ENCODE measurements around the gene MIEN1. TPM values are rescaled to one million over a fixed set of nuclear protein-coding genes. Genes with fewer than 3 reads are reported as not detected.

Gene MIEN1
- total and polyA plus RNA-seq, 2 of the 13 experiments (the other 11 are each of a cell fraction or from before 2014, with no cell fraction given), result 40.6 to 56.6 TPM

GRCh38 chr17:39709319-39709997, 20.9 kb downstream of the MIEN1 start:
- Histone ChIP-seq H3K4me1 (ENCODE audit: insufficient read depth, low read length) (peaks cover 15% of the 10 kb centered on the region), H3K27ac (ENCODE audit: extremely low read length, insufficient read depth, low read length) (no peak overlapping the region), H4K20me1 (ENCODE audit: insufficient read depth, low read length) (peaks cover 8% of the 10 kb centered on the region; the same call in 1 of the 2 replicates), H3K27me3 (ENCODE audit: control insufficient read depth in 1 of 2, insufficient read depth in 2 of 2, low read length in 2 of 2) (no peaks in the 10 kb centered on the region), H3K4me3 (replicated peaks in 1 of 3; ENCODE audit: insufficient read depth in 1 of 3, low read depth in 2 of 3, low read length in 3 of 3) (no peak overlapping the region), H3K36me3 (replicated peaks in 1 of 2; ENCODE audit: control insufficient read depth in 1 of 2, insufficient read depth in 2 of 2, low read length in 2 of 2) (peaks cover 45 to 77% of the 10 kb centered on the region in 2 experiments), H2AFZ (ENCODE audit: low read length) (no peak overlapping the region), H3K9ac (ENCODE audit: insufficient read depth, low read depth, low read length) (no peak overlapping the region), H3K79me2 (ENCODE audit: insufficient read depth, low read length) (peaks cover 11% of the 10 kb centered on the region), H3K4me2 (ENCODE audit: low read depth, low read length) (no peak overlapping the region), H3K9me3 (ENCODE audit: low read length) (no peaks in the 10 kb centered on the region)
- 97% methylated on average over 13 of the region's 14 CpGs for WGBS (ENCODE audit: low lambda C conversion rate)
- no peak for ATAC-seq
- POLR2A ChIA-PET, result no interaction called here
- CTCF ChIA-PET (ENCODE audit: low intra/inter-chr PET ratio, low total read pairs), result no interaction called here
- DNase-seq (ENCODE audit: low spot score), result no peak
- BruUV-seq (replicated peaks), result no TSS peak
- FAIRE-seq, result no peak
- in situ Hi-C loops (cut with HindIII; ENCODE audit: extremely low pct_ligation_motif_present, low pct_unique_long_range_greater_than_20kb) (no loop called here), intact Hi-C loops (cut with micrococcal nuclease; ENCODE audit: unreplicated experiment) (no loop called here)
- TF ChIP-seq MED1 (CRISPR knock-in tag; IDR thresholded peaks at IDR 0.05), result no peak
- TF ChIP-seq ZNF75D (CRISPR knock-in tag; IDR thresholded peaks at IDR 0.05; ENCODE audit: borderline replicate concordance), result no peak
- TF ChIP-seq, protein P1, sequence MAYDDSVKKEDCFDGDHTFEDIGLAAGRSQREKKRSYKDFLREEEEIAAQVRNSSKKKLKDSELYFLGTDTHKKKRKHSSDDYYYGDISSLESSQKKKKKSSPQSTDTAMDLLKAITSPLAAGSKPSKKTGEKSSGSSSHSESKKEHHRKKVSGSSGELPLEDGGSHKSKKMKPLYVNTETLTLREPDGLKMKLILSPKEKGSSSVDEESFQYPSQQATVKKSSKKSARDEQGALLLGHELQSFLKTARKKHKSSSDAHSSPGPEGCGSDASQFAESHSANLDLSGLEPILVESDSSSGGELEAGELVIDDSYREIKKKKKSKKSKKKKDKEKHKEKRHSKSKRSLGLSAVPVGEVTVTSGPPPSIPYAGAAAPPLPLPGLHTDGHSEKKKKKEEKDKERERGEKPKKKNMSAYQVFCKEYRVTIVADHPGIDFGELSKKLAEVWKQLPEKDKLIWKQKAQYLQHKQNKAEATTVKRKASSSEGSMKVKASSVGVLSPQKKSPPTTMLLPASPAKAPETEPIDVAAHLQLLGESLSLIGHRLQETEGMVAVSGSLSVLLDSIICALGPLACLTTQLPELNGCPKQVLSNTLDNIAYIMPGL (CRISPR knock-in tag; IDR thresholded peaks at IDR 0.05; ENCODE audit: borderline replicate concordance in 1 of 2, low read depth in 1 of 2), result no peak
- no peak for TF ChIP-seq RXRB (CRISPR knock-in tag; IDR thresholded peaks at IDR 0.05; ENCODE audit: borderline replicate concordance)
- TF ChIP-seq, protein P2, sequence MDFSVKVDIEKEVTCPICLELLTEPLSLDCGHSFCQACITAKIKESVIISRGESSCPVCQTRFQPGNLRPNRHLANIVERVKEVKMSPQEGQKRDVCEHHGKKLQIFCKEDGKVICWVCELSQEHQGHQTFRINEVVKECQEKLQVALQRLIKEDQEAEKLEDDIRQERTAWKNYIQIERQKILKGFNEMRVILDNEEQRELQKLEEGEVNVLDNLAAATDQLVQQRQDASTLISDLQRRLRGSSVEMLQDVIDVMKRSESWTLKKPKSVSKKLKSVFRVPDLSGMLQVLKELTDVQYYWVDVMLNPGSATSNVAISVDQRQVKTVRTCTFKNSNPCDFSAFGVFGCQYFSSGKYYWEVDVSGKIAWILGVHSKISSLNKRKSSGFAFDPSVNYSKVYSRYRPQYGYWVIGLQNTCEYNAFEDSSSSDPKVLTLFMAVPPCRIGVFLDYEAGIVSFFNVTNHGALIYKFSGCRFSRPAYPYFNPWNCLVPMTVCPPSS (IDR thresholded peaks at IDR 0.05), result no peak
- no peak for TF ChIP-seq KDM4B (CRISPR knock-in tag; IDR thresholded peaks at IDR 0.05)
- no peak for TF ChIP-seq LCORL (IDR thresholded peaks at IDR 0.05)
- no peak for TF ChIP-seq LCORL (CRISPR knock-in tag; IDR thresholded peaks at IDR 0.05)
- TF ChIP-seq ZMYM3 (CRISPR knock-in tag; IDR thresholded peaks at IDR 0.05), result no peak
- TF ChIP-seq REPIN1 (CRISPR knock-in tag; IDR thresholded peaks at IDR 0.05; ENCODE audit: borderline replicate concordance, low read depth), result no peak
- TF ChIP-seq, protein P3, sequence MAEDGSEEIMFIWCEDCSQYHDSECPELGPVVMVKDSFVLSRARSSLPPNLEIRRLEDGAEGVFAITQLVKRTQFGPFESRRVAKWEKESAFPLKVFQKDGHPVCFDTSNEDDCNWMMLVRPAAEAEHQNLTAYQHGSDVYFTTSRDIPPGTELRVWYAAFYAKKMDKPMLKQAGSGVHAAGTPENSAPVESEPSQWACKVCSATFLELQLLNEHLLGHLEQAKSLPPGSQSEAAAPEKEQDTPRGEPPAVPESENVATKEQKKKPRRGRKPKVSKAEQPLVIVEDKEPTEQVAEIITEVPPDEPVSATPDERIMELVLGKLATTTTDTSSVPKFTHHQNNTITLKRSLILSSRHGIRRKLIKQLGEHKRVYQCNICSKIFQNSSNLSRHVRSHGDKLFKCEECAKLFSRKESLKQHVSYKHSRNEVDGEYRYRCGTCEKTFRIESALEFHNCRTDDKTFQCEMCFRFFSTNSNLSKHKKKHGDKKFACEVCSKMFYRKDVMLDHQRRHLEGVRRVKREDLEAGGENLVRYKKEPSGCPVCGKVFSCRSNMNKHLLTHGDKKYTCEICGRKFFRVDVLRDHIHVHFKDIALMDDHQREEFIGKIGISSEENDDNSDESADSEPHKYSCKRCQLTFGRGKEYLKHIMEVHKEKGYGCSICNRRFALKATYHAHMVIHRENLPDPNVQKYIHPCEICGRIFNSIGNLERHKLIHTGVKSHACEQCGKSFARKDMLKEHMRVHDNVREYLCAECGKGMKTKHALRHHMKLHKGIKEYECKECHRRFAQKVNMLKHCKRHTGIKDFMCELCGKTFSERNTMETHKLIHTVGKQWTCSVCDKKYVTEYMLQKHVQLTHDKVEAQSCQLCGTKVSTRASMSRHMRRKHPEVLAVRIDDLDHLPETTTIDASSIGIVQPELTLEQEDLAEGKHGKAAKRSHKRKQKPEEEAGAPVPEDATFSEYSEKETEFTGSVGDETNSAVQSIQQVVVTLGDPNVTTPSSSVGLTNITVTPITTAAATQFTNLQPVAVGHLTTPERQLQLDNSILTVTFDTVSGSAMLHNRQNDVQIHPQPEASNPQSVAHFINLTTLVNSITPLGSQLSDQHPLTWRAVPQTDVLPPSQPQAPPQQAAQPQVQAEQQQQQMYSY (CRISPR knock-in tag; IDR thresholded peaks at IDR 0.05), result no peak
- TF ChIP-seq ZSCAN21 (CRISPR knock-in tag; IDR thresholded peaks at IDR 0.05; ENCODE audit: borderline replicate concordance), result no peak
- TF ChIP-seq SRSF9 (IDR thresholded peaks at IDR 0.05; ENCODE audit: borderline replicate concordance, insufficient read depth, low read depth, low read length, poor library complexity, severe bottlenecking), result no peak
- no peak for TF ChIP-seq ZNF160 (CRISPR knock-in tag; IDR thresholded peaks at IDR 0.05)

Data from HepG2 (cell line).